ENCODE measurements around the gene CADM4. TPM values are rescaled to one million over a fixed set of nuclear protein-coding genes. Genes with fewer than 3 reads are reported as not detected.
"Not testable (repeated sequence)": the region's sequence is repeated elsewhere in the genome, so short reads cannot be mapped to it uniquely, and the experiment has no call there.

CADM4 gene
- total RNA-seq, 1 experiment from 2014 or later: 17.5 TPM

GRCh38 chr19:43636121-43636683, 3.4 kb downstream of the CADM4 start:
- no peak overlapping the region for H3K4me3 Mint-ChIP-seq (ENCODE audit: low read depth, unreplicated experiment)
- H3K36me3 Mint-ChIP-seq (ENCODE audit: insufficient read depth, unreplicated experiment): peaks cover 28% of the 10 kb centered on the region
- H3K4me1 Mint-ChIP-seq (ENCODE audit: low read depth, unreplicated experiment): peaks cover 19% of the 10 kb centered on the region
- DNase-seq: no peak
- TF ChIP-seq, protein P1, sequence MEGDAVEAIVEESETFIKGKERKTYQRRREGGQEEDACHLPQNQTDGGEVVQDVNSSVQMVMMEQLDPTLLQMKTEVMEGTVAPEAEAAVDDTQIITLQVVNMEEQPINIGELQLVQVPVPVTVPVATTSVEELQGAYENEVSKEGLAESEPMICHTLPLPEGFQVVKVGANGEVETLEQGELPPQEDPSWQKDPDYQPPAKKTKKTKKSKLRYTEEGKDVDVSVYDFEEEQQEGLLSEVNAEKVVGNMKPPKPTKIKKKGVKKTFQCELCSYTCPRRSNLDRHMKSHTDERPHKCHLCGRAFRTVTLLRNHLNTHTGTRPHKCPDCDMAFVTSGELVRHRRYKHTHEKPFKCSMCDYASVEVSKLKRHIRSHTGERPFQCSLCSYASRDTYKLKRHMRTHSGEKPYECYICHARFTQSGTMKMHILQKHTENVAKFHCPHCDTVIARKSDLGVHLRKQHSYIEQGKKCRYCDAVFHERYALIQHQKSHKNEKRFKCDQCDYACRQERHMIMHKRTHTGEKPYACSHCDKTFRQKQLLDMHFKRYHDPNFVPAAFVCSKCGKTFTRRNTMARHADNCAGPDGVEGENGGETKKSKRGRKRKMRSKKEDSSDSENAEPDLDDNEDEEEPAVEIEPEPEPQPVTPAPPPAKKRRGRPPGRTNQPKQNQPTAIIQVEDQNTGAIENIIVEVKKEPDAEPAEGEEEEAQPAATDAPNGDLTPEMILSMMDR (IDR thresholded peaks at IDR 0.05; ENCODE audit: unreplicated experiment): no peak
- no TSS peak for BruUV-seq (replicated peaks)
- peaks cover 37% of the 10 kb centered on the region for H3K27me3 Mint-ChIP-seq (ENCODE audit: unreplicated experiment)
- H3K9me3 Mint-ChIP-seq (ENCODE audit: low read depth, unreplicated experiment): no peaks in the 10 kb centered on the region
- intact Hi-C loops (cut with micrococcal nuclease; ENCODE audit: unreplicated experiment): no loop called here
- no peak overlapping the region for H3K27ac Mint-ChIP-seq (ENCODE audit: unreplicated experiment)
- CTCF ChIA-PET: interaction anchor here (1.2 kb wide), 1 partner anchor 32 kb away, joined by 3 read pairs; no protein-coding TSS in a partner anchor

GRCh38 chr19:43635561-43635940, 4.1 kb downstream of the CADM4 start:
- DNase-seq; intact Hi-C loops (cut with micrococcal nuclease; ENCODE audit: unreplicated experiment); BruUV-seq (replicated peaks); H3K9me3 Mint-ChIP-seq (ENCODE audit: low read depth, unreplicated experiment); H3K27ac Mint-ChIP-seq (ENCODE audit: unreplicated experiment); H3K4me3 Mint-ChIP-seq (ENCODE audit: low read depth, unreplicated experiment): not testable (repeated sequence)
- Mint-ChIP-seq H3K4me1 (ENCODE audit: low read depth, unreplicated experiment) (peaks cover 13% of the 10 kb centered on the region), H3K36me3 (ENCODE audit: insufficient read depth, unreplicated experiment) (peaks cover 22% of the 10 kb centered on the region), H3K27me3 (ENCODE audit: unreplicated experiment) (peaks cover 31% of the 10 kb centered on the region)
- CTCF ChIA-PET: interaction anchor here (1.2 kb wide), 1 partner anchor 32 kb away, joined by 3 read pairs; no protein-coding TSS in a partner anchor

DNA sequence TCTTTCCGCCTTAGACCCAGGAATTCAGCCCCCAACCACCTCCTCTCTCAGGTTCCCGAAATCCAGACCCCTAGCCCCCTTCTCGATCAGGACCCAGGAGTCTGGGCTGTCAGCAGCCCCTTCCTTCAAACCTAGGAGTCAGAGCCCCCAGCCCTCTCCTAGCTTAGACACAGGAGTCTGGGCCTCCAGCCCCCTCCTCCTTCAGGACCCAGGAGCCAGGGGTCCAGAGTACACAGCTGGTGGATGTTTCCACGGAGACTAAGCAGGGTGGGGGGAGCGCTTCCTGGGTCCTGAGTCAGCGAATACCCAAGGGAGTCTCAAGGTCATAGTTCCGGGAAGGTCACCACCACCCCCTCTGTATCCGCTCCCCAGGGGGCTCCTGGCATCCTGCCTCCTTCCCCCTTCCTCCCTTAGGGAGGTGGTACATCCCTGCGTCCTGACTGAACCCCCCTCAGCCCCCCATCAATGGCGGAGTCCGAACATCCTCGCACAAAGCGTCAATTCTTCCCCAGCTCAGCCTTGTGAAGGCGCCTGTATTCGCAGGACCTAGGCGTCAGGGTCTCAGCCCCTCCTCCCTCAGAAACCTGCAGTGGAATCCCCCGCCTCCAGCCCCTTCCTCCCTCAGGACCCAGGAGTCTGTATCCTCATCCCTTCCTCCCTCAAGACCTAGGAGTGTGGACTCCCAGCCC, 4.6 kb downstream of the CADM4 start:
- intact Hi-C loops (cut with micrococcal nuclease; ENCODE audit: unreplicated experiment): no loop called here
- CTCF ChIA-PET: interaction anchor here (1.2 kb wide), 1 partner anchor 33 kb away, joined by 3 read pairs; no protein-coding TSS in a partner anchor
- Mint-ChIP-seq H3K27me3 (ENCODE audit: unreplicated experiment) (peaks cover 25% of the 10 kb centered on the region), H3K27ac (ENCODE audit: unreplicated experiment) (no peak overlapping the region), H3K9me3 (ENCODE audit: low read depth, unreplicated experiment) (no peaks in the 10 kb centered on the region), H3K4me3 (ENCODE audit: low read depth, unreplicated experiment) (no peak overlapping the region), H3K4me1 (ENCODE audit: low read depth, unreplicated experiment) (peaks cover 9% of the 10 kb centered on the region), H3K36me3 (ENCODE audit: insufficient read depth, unreplicated experiment) (peaks cover 17% of the 10 kb centered on the region)
- BruUV-seq (replicated peaks): no TSS peak
- TF ChIP-seq, protein P1 (IDR thresholded peaks at IDR 0.05; ENCODE audit: unreplicated experiment): no peak
- no peak for DNase-seq

DNA sequence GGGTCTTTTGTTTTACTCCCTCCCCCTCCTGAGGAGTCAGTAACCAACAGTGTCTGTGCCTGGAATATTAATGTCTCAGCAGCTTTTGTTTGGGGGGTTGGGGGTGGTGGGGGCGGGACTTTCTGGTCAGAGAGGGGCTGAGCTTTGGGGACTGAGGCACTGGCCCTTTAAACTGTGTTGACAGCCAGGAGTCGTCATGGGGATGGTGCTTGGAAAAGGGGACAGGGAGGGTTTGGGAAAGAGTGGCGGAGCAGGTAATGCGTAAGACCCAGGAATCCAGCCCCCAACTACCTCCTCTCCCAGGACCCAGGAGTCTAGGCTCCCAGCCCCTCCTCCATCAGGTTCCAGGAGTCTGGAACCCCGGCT, 5.2 kb downstream of the CADM4 start:
- Mint-ChIP-seq H3K4me3 (ENCODE audit: low read depth, unreplicated experiment) (no peak overlapping the region), H3K4me1 (ENCODE audit: low read depth, unreplicated experiment) (peaks cover 9% of the 10 kb centered on the region), H3K27me3 (ENCODE audit: unreplicated experiment) (peaks cover 22% of the 10 kb centered on the region), H3K27ac (ENCODE audit: unreplicated experiment) (no peak overlapping the region), H3K9me3 (ENCODE audit: low read depth, unreplicated experiment) (no peaks in the 10 kb centered on the region), H3K36me3 (ENCODE audit: insufficient read depth, unreplicated experiment) (peaks cover 15% of the 10 kb centered on the region)
- intact Hi-C loops (cut with micrococcal nuclease; ENCODE audit: unreplicated experiment): no loop called here
- no TSS peak for BruUV-seq (replicated peaks)
- DNase-seq: no peak
- CTCF ChIA-PET: interaction anchor here (1.1 kb wide), 1 partner anchor 79 kb away, joined by 3 read pairs; no protein-coding TSS in a partner anchor
- TF ChIP-seq, protein P1 (IDR thresholded peaks at IDR 0.05; ENCODE audit: unreplicated experiment): no peak

- no TSS peak for BruUV-seq (replicated peaks)
- Mint-ChIP-seq H3K36me3 (ENCODE audit: insufficient read depth, unreplicated experiment) (peaks cover 12% of the 10 kb centered on the region), H3K4me3 (ENCODE audit: low read depth, unreplicated experiment) (no peak overlapping the region), H3K4me1 (ENCODE audit: low read depth, unreplicated experiment) (peaks cover 8% of the 10 kb centered on the region), H3K9me3 (ENCODE audit: low read depth, unreplicated experiment) (no peaks in the 10 kb centered on the region), H3K27ac (ENCODE audit: unreplicated experiment) (no peak overlapping the region), H3K27me3 (ENCODE audit: unreplicated experiment) (peaks cover 18% of the 10 kb centered on the region)
- TF ChIP-seq, protein P1 (IDR thresholded peaks at IDR 0.05; ENCODE audit: unreplicated experiment): no peak
- DNase-seq: no peak
- intact Hi-C loops (cut with micrococcal nuclease; ENCODE audit: unreplicated experiment): no loop called here
- CTCF ChIA-PET: interaction anchor here (1.1 kb wide), 1 partner anchor 79 kb away, joined by 3 read pairs; no protein-coding TSS in a partner anchor
Measured at GRCh38 chr19:43634068-43634467, 5.6 kb downstream of the CADM4 start.

Data from Calu3 (cell line).